Measurements from ENCODE around the gene ZNF213. TPM values are rescaled to one million over a fixed set of nuclear protein-coding genes. Genes with fewer than 3 reads are reported as not detected.

Gene ZNF213
- total and polyA plus RNA-seq, 2 donors from 2014 or later: 5.6 to 12.5 TPM

DNA sequence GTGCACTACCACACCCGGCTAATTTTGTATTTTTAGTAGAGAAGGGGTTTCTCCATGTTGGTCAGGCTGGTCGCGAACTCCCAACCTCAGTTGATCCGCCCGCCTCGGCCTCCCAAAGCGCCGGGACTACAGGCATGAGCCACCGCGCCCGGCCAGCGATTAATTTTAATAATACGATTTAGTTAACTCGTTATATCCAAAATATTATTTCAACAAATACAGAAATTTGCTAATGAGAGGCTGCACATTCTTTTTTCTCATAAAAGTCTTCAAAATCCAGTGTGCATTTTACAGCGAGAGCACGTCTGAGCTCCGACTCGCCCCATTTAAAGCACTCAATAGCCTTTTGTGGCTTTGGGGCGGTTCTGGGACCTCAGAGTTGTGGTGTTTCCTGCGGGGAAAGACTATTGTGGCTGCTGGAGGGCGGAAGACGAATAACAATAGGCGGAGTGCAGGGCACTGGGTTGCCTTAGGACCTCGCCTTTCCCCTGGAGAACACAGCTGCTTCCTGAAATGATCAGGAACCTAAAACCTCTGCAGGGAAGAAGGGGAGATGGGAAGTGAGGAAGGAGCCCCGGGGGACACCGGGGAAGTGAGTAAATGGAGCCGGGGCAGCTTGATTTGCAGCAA lies 32.9 kb upstream of the ZNF213 start:
- H3K4me3 ChIP-seq (ENCODE audit: low read length in 3 of 3): no peak overlapping the region
- no peaks in the 10 kb centered on the region for H3K9me3 ChIP-seq (ENCODE audit: control insufficient read depth in 2 of 3, insufficient read depth in 1 of 3, low read length in 3 of 3)
- peaks cover 0 to 9% (median 2%) of the 10 kb centered on the region in 3 donors for H3K4me1 ChIP-seq (ENCODE audit: control insufficient read depth in 2 of 3, insufficient read depth in 2 of 3, low read depth in 1 of 3, low read length in 3 of 3)
- TF ChIP-seq, protein P1, sequence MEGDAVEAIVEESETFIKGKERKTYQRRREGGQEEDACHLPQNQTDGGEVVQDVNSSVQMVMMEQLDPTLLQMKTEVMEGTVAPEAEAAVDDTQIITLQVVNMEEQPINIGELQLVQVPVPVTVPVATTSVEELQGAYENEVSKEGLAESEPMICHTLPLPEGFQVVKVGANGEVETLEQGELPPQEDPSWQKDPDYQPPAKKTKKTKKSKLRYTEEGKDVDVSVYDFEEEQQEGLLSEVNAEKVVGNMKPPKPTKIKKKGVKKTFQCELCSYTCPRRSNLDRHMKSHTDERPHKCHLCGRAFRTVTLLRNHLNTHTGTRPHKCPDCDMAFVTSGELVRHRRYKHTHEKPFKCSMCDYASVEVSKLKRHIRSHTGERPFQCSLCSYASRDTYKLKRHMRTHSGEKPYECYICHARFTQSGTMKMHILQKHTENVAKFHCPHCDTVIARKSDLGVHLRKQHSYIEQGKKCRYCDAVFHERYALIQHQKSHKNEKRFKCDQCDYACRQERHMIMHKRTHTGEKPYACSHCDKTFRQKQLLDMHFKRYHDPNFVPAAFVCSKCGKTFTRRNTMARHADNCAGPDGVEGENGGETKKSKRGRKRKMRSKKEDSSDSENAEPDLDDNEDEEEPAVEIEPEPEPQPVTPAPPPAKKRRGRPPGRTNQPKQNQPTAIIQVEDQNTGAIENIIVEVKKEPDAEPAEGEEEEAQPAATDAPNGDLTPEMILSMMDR (IDR thresholded peaks at IDR 0.05; ENCODE audit: borderline replicate concordance, extremely low read depth, insufficient read depth): no peak
- H3K27me3 ChIP-seq (ENCODE audit: control insufficient read depth, insufficient read depth, low read length): no peaks in the 10 kb centered on the region
- intact Hi-C loops (cut with DNase I): no loop called here
- H3K27ac ChIP-seq (ENCODE audit: low read depth in 2 of 2, low read length in 2 of 2): no peak overlapping the region
- DNase-seq (peak in 1 of 5 donors; percentile 61), FAIRE-seq (no peak)
- H3K9ac ChIP-seq (ENCODE audit: low read length in 3 of 3): no peak overlapping the region
- H3K36me3 ChIP-seq (ENCODE audit: control insufficient read depth in 2 of 3, insufficient read depth in 3 of 3, low read length in 3 of 3): no peaks in the 10 kb centered on the region

DNA sequence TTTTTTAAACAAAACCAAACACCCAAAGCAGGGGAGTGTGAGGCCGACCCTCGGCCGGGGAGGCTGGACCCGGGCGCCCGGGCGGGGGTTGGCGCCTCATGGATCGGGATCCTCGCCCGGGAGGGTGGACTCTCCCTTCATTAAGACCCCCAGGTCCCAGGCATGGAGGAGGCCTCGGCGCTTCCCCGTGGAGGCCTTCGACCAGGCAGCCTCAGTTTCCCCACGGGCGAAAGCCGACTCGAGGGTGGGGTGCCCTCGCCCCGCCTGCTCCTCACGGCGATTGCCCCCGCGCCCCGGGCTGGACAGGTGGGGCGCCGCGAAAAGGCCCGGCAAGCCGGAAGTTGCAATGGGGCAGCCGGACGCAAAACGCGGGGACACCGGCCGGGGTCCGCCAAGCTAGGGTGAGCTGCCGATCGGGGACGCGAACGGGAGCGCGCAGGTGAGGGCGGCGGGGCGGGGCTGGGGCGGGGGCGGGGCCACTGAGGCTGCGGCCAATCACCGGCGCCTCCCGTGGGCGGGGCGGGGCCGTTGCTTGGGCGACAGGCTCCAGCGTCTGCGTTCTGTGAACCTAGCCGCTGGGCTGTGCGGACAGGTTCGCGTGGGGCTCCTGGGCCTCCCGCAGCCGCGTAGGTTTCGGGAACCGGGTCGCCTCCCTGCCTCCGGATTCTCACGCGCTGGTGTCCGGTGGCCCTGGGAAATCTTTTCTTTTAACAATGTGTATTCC lies 28.5 kb upstream of the ZNF213 start:
- Histone ChIP-seq H3K9me3 (ENCODE audit: control insufficient read depth in 2 of 3, insufficient read depth in 1 of 3, low read length in 3 of 3) (no peaks in the 10 kb centered on the region), H3K27ac (ENCODE audit: low read depth in 2 of 2, low read length in 2 of 2) (peak overlapping the region in 1 of 2 donors; percentile 67), H3K4me3 (ENCODE audit: low read length in 3 of 3) (peak overlapping the region; percentile 67), H3K36me3 (ENCODE audit: control insufficient read depth in 2 of 3, insufficient read depth in 3 of 3, low read length in 3 of 3) (no peaks in the 10 kb centered on the region), H3K9ac (ENCODE audit: low read length in 3 of 3) (peak overlapping the region; percentile 20 to 82 (median 73)), H3K27me3 (ENCODE audit: control insufficient read depth, insufficient read depth, low read length) (no peaks in the 10 kb centered on the region), H3K4me1 (ENCODE audit: control insufficient read depth in 2 of 3, insufficient read depth in 2 of 3, low read depth in 1 of 3, low read length in 3 of 3) (peaks cover 0 to 7% (median 0%) of the 10 kb centered on the region in 3 donors)
- no peak for FAIRE-seq
- intact Hi-C loops (cut with DNase I): no loop called here
- TF ChIP-seq, protein P1 (IDR thresholded peaks at IDR 0.05; ENCODE audit: borderline replicate concordance, extremely low read depth, insufficient read depth): no peak
- DNase-seq: peak; percentile 94 to 98 (median 97)

DNA sequence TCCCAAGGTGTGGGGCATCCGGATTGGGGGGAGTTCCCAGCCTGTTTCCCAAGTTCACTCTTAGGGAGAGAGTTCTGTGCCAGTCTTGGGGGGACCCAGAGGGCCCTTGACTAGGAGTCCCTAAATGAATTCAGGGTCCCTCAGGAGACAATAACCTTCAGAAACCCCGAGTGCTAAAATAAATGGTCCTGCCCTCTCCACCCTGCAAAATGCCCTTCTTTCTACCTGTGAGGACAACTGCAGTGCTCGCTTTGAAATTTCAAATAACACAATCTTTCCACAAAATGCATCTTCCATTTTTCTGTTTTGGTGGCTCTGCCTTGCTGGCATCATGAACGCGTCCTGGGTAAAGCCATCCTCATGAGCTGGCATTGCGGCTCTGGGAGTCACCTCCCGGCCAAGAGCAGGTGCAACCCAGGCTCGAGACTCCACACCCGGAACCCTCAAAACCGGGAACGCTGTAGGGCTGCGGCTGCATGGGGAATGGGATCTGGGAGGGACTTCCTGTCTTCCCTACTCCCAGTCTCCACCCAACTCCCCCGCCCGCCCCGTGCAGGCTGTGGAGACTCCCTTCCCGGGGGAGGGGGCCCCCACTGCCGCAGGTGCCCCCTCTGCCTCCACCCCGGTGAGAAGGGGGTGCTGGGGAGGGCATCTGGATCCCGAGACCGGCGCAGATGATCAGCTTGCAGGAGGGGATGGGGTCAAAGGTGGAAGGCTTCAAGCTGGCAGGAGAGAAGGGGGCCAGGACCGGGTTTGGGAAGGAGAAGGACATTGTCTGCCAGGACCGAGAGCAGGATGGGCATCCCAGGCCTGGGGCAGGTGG lies 22.6 kb upstream of the ZNF213 start, which contains the start of gene ZNF205:
ZNF205 (plus strand) TSS at position 529 of the 823 bp plus-strand sequence. CDS start 845 bp downstream, outside the sequence.
- Histone ChIP-seq H3K9ac (ENCODE audit: low read length in 3 of 3) (peak within 1 kb of the TSS; percentile 33 to 92 (median 51)), H3K4me3 (ENCODE audit: low read length in 3 of 3) (peak within 1 kb of the TSS; percentile 48 to 81 (median 66)), H3K36me3 (ENCODE audit: control insufficient read depth in 2 of 3, insufficient read depth in 3 of 3, low read length in 3 of 3) (peaks cover 2 to 4% (median 3%) of the 10 kb centered on the region in 3 donors), H3K4me1 (ENCODE audit: control insufficient read depth in 2 of 3, insufficient read depth in 2 of 3, low read depth in 1 of 3, low read length in 3 of 3) (peaks cover 0 to 18% (median 14%) of the 10 kb centered on the region in 3 donors), H3K9me3 (ENCODE audit: control insufficient read depth in 2 of 3, insufficient read depth in 1 of 3, low read length in 3 of 3) (no peaks in the 10 kb centered on the region), H3K27ac (ENCODE audit: low read depth in 2 of 2, low read length in 2 of 2) (peak within 1 kb of the TSS; percentile 20 to 39), H3K27me3 (ENCODE audit: control insufficient read depth, insufficient read depth, low read length) (no peaks in the 10 kb centered on the region)
- intact Hi-C loops (cut with DNase I): loop anchor here (10.0 kb wide), 1 partner anchor 47 kb away; the partner anchor contains the start of gene IL32
- peak; percentile 84 to 92 (median 89) for DNase-seq
- FAIRE-seq: no peak
- TF ChIP-seq, protein P1 (IDR thresholded peaks at IDR 0.05; ENCODE audit: borderline replicate concordance, extremely low read depth, insufficient read depth): no peak

Data from kidney (tissue), 14 donors.